ENCODE measurements around the gene REEP3. TPM values are rescaled to one million over a fixed set of nuclear protein-coding genes. Genes with fewer than 3 reads are reported as not detected.

The REEP3 gene
- total and polyA plus RNA-seq, 2 of the 8 experiments (the other 6 are each of a cell fraction or from before 2014, with no cell fraction given) = 5.8 to 31.5 TPM

DNA sequence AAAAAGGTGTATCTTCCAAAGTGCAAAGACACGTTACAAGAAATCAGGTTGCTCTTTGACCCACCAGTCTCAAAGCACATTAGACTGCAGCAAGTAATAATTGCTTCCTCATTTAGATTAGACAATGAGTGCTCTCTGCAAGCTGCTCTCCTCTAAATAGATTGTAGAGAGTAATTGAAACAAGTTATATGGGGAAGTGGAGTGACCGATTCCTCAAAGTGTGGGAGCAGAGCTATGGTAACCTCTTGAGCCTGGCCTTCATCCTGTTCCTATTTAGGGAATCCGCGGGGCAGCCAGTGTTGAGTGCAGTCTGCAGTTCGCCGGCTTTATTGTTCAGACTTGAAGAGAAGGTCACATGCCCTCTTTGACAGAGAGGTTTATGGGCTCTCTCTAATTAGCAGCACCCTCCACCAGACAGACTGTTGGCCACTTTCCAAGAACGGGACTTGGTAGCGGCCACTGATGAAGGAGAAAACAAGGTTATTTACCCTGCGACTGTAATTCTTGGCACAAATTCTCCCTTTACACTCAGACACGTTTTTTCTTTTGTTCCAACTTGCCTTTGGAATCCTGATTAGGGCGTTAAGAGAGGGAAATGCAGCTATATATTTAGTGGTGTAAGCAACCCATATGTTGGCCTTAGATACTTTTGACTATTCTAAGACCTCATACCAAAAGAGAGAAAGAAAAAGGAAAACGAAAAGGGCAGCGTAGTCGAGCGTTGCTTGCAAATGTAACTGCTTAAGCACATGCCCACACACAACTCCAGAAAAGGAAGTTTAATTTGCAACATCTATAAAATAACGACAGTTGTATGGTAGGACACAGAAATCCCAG, 107.5 kb downstream of the REEP3 start (continued):
- TF ChIP-seq, protein P1, sequence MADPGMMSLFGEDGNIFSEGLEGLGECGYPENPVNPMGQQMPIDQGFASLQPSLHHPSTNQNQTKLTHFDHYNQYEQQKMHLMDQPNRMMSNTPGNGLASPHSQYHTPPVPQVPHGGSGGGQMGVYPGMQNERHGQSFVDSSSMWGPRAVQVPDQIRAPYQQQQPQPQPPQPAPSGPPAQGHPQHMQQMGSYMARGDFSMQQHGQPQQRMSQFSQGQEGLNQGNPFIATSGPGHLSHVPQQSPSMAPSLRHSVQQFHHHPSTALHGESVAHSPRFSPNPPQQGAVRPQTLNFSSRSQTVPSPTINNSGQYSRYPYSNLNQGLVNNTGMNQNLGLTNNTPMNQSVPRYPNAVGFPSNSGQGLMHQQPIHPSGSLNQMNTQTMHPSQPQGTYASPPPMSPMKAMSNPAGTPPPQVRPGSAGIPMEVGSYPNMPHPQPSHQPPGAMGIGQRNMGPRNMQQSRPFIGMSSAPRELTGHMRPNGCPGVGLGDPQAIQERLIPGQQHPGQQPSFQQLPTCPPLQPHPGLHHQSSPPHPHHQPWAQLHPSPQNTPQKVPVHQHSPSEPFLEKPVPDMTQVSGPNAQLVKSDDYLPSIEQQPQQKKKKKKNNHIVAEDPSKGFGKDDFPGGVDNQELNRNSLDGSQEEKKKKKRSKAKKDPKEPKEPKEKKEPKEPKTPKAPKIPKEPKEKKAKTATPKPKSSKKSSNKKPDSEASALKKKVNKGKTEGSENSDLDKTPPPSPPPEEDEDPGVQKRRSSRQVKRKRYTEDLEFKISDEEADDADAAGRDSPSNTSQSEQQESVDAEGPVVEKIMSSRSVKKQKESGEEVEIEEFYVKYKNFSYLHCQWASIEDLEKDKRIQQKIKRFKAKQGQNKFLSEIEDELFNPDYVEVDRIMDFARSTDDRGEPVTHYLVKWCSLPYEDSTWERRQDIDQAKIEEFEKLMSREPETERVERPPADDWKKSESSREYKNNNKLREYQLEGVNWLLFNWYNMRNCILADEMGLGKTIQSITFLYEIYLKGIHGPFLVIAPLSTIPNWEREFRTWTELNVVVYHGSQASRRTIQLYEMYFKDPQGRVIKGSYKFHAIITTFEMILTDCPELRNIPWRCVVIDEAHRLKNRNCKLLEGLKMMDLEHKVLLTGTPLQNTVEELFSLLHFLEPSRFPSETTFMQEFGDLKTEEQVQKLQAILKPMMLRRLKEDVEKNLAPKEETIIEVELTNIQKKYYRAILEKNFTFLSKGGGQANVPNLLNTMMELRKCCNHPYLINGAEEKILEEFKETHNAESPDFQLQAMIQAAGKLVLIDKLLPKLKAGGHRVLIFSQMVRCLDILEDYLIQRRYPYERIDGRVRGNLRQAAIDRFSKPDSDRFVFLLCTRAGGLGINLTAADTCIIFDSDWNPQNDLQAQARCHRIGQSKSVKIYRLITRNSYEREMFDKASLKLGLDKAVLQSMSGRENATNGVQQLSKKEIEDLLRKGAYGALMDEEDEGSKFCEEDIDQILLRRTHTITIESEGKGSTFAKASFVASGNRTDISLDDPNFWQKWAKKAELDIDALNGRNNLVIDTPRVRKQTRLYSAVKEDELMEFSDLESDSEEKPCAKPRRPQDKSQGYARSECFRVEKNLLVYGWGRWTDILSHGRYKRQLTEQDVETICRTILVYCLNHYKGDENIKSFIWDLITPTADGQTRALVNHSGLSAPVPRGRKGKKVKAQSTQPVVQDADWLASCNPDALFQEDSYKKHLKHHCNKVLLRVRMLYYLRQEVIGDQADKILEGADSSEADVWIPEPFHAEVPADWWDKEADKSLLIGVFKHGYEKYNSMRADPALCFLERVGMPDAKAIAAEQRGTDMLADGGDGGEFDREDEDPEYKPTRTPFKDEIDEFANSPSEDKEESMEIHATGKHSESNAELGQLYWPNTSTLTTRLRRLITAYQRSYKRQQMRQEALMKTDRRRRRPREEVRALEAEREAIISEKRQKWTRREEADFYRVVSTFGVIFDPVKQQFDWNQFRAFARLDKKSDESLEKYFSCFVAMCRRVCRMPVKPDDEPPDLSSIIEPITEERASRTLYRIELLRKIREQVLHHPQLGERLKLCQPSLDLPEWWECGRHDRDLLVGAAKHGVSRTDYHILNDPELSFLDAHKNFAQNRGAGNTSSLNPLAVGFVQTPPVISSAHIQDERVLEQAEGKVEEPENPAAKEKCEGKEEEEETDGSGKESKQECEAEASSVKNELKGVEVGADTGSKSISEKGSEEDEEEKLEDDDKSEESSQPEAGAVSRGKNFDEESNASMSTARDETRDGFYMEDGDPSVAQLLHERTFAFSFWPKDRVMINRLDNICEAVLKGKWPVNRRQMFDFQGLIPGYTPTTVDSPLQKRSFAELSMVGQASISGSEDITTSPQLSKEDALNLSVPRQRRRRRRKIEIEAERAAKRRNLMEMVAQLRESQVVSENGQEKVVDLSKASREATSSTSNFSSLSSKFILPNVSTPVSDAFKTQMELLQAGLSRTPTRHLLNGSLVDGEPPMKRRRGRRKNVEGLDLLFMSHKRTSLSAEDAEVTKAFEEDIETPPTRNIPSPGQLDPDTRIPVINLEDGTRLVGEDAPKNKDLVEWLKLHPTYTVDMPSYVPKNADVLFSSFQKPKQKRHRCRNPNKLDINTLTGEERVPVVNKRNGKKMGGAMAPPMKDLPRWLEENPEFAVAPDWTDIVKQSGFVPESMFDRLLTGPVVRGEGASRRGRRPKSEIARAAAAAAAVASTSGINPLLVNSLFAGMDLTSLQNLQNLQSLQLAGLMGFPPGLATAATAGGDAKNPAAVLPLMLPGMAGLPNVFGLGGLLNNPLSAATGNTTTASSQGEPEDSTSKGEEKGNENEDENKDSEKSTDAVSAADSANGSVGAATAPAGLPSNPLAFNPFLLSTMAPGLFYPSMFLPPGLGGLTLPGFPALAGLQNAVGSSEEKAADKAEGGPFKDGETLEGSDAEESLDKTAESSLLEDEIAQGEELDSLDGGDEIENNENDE (IDR thresholded peaks at IDR 0.05; ENCODE audit: insufficient replicate concordance, low read length) = no peak
- TF ChIP-seq POU5F1 (IDR thresholded peaks at IDR 0.05; ENCODE audit: low read depth, low read length) = no peak

All from H1 (cell line).